Panc1 (cell line): Measurements from ENCODE around the gene MUS81. TPM values are rescaled to one million over a fixed set of nuclear protein-coding genes. Genes with fewer than 3 reads are reported as not detected.

ENCODE experiments used
- ATAC-seq: fragments of 200-7000 bp; cut with Tn5 transposase; 2 replicates; pipeline ENCODE4 v1.9.1; 2020; ENCODE audit warnings: mild to moderate bottlenecking, moderate library complexity
- BruUV-seq: library from RNA; stranded (reverse); fragments of 400-500 nt; replicated peaks from 2 replicates; lab custom pipeline; 2021; lab: Mats Ljungman, UMichigan
- CTCF ChIA-PET: fragments of 300-600 bp; sonication (Branson Sonifier 250); formaldehyde crosslinking; loops from one replicate; lab custom pipeline; 2022; ENCODE audit warnings: antibody characterized with exemption; lab: Charles Lee
- POLR2A ChIA-PET: fragments of 300-600 bp; sonication (Branson Sonifier 250); formaldehyde crosslinking; loops from one replicate; lab custom pipeline; 2022; ENCODE audit warnings: antibody characterized with exemption; lab: Charles Lee
- DNase-seq: peaks from one replicate; pipeline ENCODE4 v3.0.0-alpha.2; 2010; ENCODE audit warnings: low read depth, low spot score
- H3K27ac ChIP-seq: 2 replicates; pipeline ENCODE4 v1.5.1; 2011; ENCODE audit warnings: mild to moderate bottlenecking, low read length, inconsistent platforms
- H3K27me3 ChIP-seq: fragments of 200-500 bp; sonication (Bioruptor generic); 2 replicates; pipeline ENCODE4 v1.6.0; 2014; ENCODE audit warnings: low read length, inconsistent platforms; ENCODE audit not compliant: control insufficient read depth, insufficient read depth
- H3K36me3 ChIP-seq: fragments of 200-500 bp; sonication (Bioruptor generic); 2 replicates; pipeline ENCODE4 v1.5.1; 2014; ENCODE audit warnings: inconsistent platforms, mild to moderate bottlenecking, low read length, moderate library complexity; ENCODE audit not compliant: control insufficient read depth, insufficient read depth
- H3K4me1 ChIP-seq: 2 replicates; pipeline ENCODE4 v1.5.1; 2011; ENCODE audit warnings: inconsistent platforms, mild to moderate bottlenecking, low read length, moderate library complexity; ENCODE audit not compliant: control insufficient read depth, insufficient read depth
- H3K4me3 ChIP-seq, 2 experiments: 2 replicates each; pipeline ENCODE4 v1.5.1; 2011 to 2012; ENCODE audit warnings: low read depth in 2 of 2, low read length in 2 of 2, mild to moderate bottlenecking in 2 of 2, inconsistent platforms in 1 of 2, moderate library complexity in 1 of 2
- H3K9me3 ChIP-seq: fragments of 200-500 bp; sonication (Bioruptor generic); 2 replicates; pipeline ENCODE4 v1.5.1; 2014; ENCODE audit warnings: low read depth, mild to moderate bottlenecking, inconsistent platforms, low read length, moderate library complexity; ENCODE audit not compliant: control insufficient read depth, insufficient read depth
- CTCF ChIP-seq: fragments of 450-650 bp; IDR thresholded peaks from 2 replicates; pipeline ENCODE4 v1.5.1; 2017; ENCODE audit warnings: mild to moderate bottlenecking
- POLR2AphosphoS5 ChIP-seq: IDR thresholded peaks from 2 replicates; pipeline ENCODE4 v1.6.1; 2012; ENCODE audit warnings: mild to moderate bottlenecking, low read depth, low read length, moderate library complexity
- REST ChIP-seq, 2 experiments: IDR thresholded peaks; 2 replicates each; pipeline ENCODE4 v1.6.1; 2011 to 2012; ENCODE audit warnings: low read depth in 2 of 2, control low read depth in 1 of 2, low read length in 1 of 2, mild to moderate bottlenecking in 1 of 2, moderate library complexity in 1 of 2; ENCODE audit not compliant: insufficient read depth in 1 of 2
- SIN3A ChIP-seq: IDR thresholded peaks from 2 replicates; pipeline ENCODE4 v1.6.1; 2012; ENCODE audit warnings: low read depth, mild to moderate bottlenecking, low read length, moderate library complexity, borderline replicate concordance; ENCODE audit not compliant: insufficient read depth
- TCF7L2 ChIP-seq: IDR thresholded peaks from 2 replicates; pipeline ENCODE4 v1.6.1; 2011; ENCODE audit warnings: mild to moderate bottlenecking, low read depth, low read length, inconsistent platforms
- in situ Hi-C: cut with HindIII; loops from 2 replicates; pipeline ENCODE4 v1.10.0; 2016; ENCODE audit warnings: low sequenced_read_pairs, low pct_unique_long_range_greater_than_20kb
- intact Hi-C: fragments of 100-400 bp; cut with micrococcal nuclease; formaldehyde crosslinking; loops from one replicate; pipeline ENCODE4 v1.10.0; 2022; ENCODE audit not compliant: unreplicated experiment
- total RNA-seq: library from RNA; stranded (reverse); gene quantifications from one replicate; pipeline ENCODE4 v1.2.1, GENCODE V29; 2021; ENCODE audit not compliant: unreplicated experiment

Gene MUS81
- total RNA-seq, 1 experiment from 2014 or later: 140 TPM

GRCh38 chr11:65851083-65851579 is 9.1 kb upstream of the MUS81 start:
- Histone ChIP-seq H3K36me3 (peaks cover 23% of the 10 kb centered on the region), H3K4me3 (no peak overlapping the region), H3K27ac (no peak overlapping the region), H3K27me3 (no peaks in the 10 kb centered on the region), H3K4me1 (peaks cover 33% of the 10 kb centered on the region), H3K9me3 (no peaks in the 10 kb centered on the region)
- TF ChIP-seq CTCF (peak; percentile 91), POLR2AphosphoS5 (peak; percentile 68), TCF7L2 (no peak)
- ATAC-seq (peak; percentile 59), DNase-seq (no peak)
- no TSS peak for BruUV-seq
- in situ Hi-C loops (no loop called here), intact Hi-C loops (loop anchor here (10.0 kb wide), 1 partner anchor 296 kb away; the partner anchor contains the start of gene LTBP3)
- ChIA-PET CTCF (interaction anchor here (0.9 to 1.6 kb wide), 4 partner anchors 18 to 139 kb away, joined by 5 to 12 read pairs (median 6); partner anchors contain the start of genes KAT5 and SNX32), POLR2A (interaction anchor here (0.6 to 1.7 kb wide), 3 partner anchors 9 to 735 kb away, joined by 4 to 13 read pairs (median 4); partner anchors contain the start of gene MUS81)

GRCh38 chr11:65851811-65852507 is 8.3 kb upstream of the MUS81 start:
- Histone ChIP-seq H3K4me3 (no peak overlapping the region), H3K9me3 (no peaks in the 10 kb centered on the region), H3K36me3 (peaks cover 29% of the 10 kb centered on the region), H3K27ac (no peak overlapping the region), H3K4me1 (peaks cover 36% of the 10 kb centered on the region), H3K27me3 (no peaks in the 10 kb centered on the region)
- intact Hi-C loops (loop anchor here (10.0 kb wide), 1 partner anchor 297 kb away; the partner anchor contains the start of gene LTBP3), in situ Hi-C loops (no loop called here)
- ChIA-PET POLR2A (interaction anchor here (0.6 to 1.7 kb wide), 5 partner anchors 9 to 736 kb away, joined by 4 to 13 read pairs (median 5); partner anchors contain the start of gene MUS81), CTCF (interaction anchor here (0.6 to 1.6 kb wide), 5 partner anchors 18 to 217 kb away, joined by 3 to 12 read pairs (median 6); partner anchors contain the start of genes KAT5 and SNX32)
- ATAC-seq: peak; percentile 33
- no peak for DNase-seq
- no peak for TF ChIP-seq CTCF
- TF ChIP-seq TCF7L2: no peak
- TF ChIP-seq SIN3A: 0 out of 2 replicates have a peak, but pooled peaks have one; percentile 12
- TF ChIP-seq REST (IDR thresholded peaks at IDR 0.05; ENCODE audit: insufficient read depth in 1 of 2, low read depth in 2 of 2, low read length in 1 of 2): no peak
- TF ChIP-seq POLR2AphosphoS5: peak; percentile 32
- BruUV-seq: no TSS peak
